K562 (cell line): ENCODE measurements around the gene SPATA21. TPM values are rescaled to one million over a fixed set of nuclear protein-coding genes. Genes with fewer than 3 reads are reported as not detected.

ENCODE experiments used
- ATAC-seq: fragments of 200-7000 bp; cut with Tn5 transposase; 3 replicates; pipeline ENCODE4 v1.9.1; 2020; ENCODE audit warnings: moderate library complexity
- BruUV-seq: library from RNA; stranded (reverse); fragments of 400-500 nt; replicated peaks from 2 replicates; lab custom pipeline; 2021; lab: Mats Ljungman, UMichigan
- CTCF ChIA-PET: fragments of 300-600 bp; formaldehyde crosslinking; extraction: SDS; loops from one replicate; lab custom pipeline; 2021; ENCODE audit warnings: low intra/inter-chr PET ratio; lab: Yijun Ruan, JAX
- POLR2A ChIA-PET: fragments of 300-600, 350-650 bp; sonication (Branson Sonifier 250); formaldehyde crosslinking; extraction: SDS; loops from one replicate; lab custom pipeline; 2021; ENCODE audit warnings: antibody characterized with exemption, inconsistent platforms; lab: Yijun Ruan, JAX
- DNase-seq, 4 experiments: peaks; one replicate each; pipeline versions ENCODE4 v3.0.0 to v3.0.0-alpha.2; 2011 to 2018; ENCODE audit warnings: low spot score in 3 of 4, mixed read lengths in 3 of 4; ENCODE audit errors: extremely low read depth in 1 of 4
- FAIRE-seq: peaks from 2 replicates; lab custom pipeline; 2011; peaks lifted over from hg19 to GRCh38; lab: Jason Lieb, UNC
- H2AFZ ChIP-seq: 2 replicates; pipeline ENCODE4 v1.6.0; 2011; ENCODE audit warnings: low read depth, low read length, control low read depth, inconsistent platforms
- H3K27ac ChIP-seq: fragments of 200-600 bp; 3 replicates; pipeline ENCODE4 v1.8.0; 2011; ENCODE audit warnings: low read depth, mild to moderate bottlenecking, control low read depth, inconsistent platforms, low read length, moderate library complexity, mixed read lengths; ENCODE audit errors: extremely low read depth
- H3K27me3 ChIP-seq, 2 experiments: fragments of 300-600 bp in 1 of 2; 2 replicates in 1 of 2; 3 replicates in 1 of 2; pipeline versions ENCODE4 v1.6.0 to v1.8.0; 2011; ENCODE audit warnings: inconsistent platforms in 2 of 2, low read length in 2 of 2, mild to moderate bottlenecking in 1 of 2, mixed read lengths in 1 of 2, moderate library complexity in 1 of 2; ENCODE audit not compliant: control insufficient read depth in 2 of 2, insufficient read depth in 2 of 2
- H3K36me3 ChIP-seq: fragments of 300-600 bp; 3 replicates; pipeline ENCODE4 v1.8.0; 2011; ENCODE audit warnings: mild to moderate bottlenecking, low read length, inconsistent platforms; ENCODE audit not compliant: control insufficient read depth, insufficient read depth
- H3K4me1 ChIP-seq, 2 experiments: fragments of 200-600 bp in 1 of 2; replicated peaks in 1 of 2; 2 replicates in 1 of 2; 3 replicates in 1 of 2; pipeline versions ENCODE4 v1.5.1 to v1.8.0; 2011; ENCODE audit warnings: inconsistent platforms in 2 of 2, low read length in 2 of 2, mild to moderate bottlenecking in 1 of 2, mixed read lengths in 1 of 2, moderate library complexity in 1 of 2; ENCODE audit not compliant: control insufficient read depth in 2 of 2, insufficient read depth in 2 of 2
- H3K4me2 ChIP-seq: 2 replicates; pipeline ENCODE4 v1.6.1; 2011; ENCODE audit warnings: low read length, control low read depth, inconsistent platforms, mixed read lengths; ENCODE audit not compliant: insufficient read depth
- H3K4me3 ChIP-seq: fragments of 200-600 bp; sonication (generic), shearing (Covaris generic); 2 replicates; pipeline ENCODE4 v1.5.1; 2016; ENCODE audit warnings: control low read depth, inconsistent platforms
- H3K79me2 ChIP-seq: fragments of 200-600 bp; 3 replicates; pipeline ENCODE4 v1.8.0; 2011; ENCODE audit warnings: low read length, inconsistent platforms; ENCODE audit not compliant: control insufficient read depth, insufficient read depth
- H3K9ac ChIP-seq, 2 experiments: 2 replicates each; pipeline versions ENCODE4 v1.6.0 to v1.6.1; 2011; ENCODE audit warnings: low read depth in 2 of 2, low read length in 2 of 2, control low read depth in 1 of 2, inconsistent platforms in 1 of 2, mild to moderate bottlenecking in 1 of 2, mixed read lengths in 1 of 2; ENCODE audit not compliant: insufficient read depth in 1 of 2
- H3K9me1 ChIP-seq: one replicate; pipeline ENCODE4 v1.6.0; 2011; ENCODE audit warnings: inconsistent platforms, mild to moderate bottlenecking, low read length, moderate library complexity; ENCODE audit not compliant: control insufficient read depth, insufficient read depth
- H3K9me3 ChIP-seq: replicated peaks from 2 replicates; pipeline ENCODE4 v1.5.1; 2011; ENCODE audit warnings: low read depth, low read length, inconsistent platforms; ENCODE audit not compliant: control insufficient read depth, insufficient read depth
- H4K20me1 ChIP-seq: replicated peaks from 2 replicates; pipeline ENCODE4 v1.6.1; 2011; ENCODE audit warnings: low read length, inconsistent platforms, mixed read lengths; ENCODE audit not compliant: control insufficient read depth, insufficient read depth
- GABPB1 ChIP-seq: sonication (generic); formaldehyde crosslinking; IDR thresholded peaks from 2 replicates; pipeline ENCODE4 v1.8.0; 2022; ENCODE audit warnings: mild to moderate bottlenecking, missing genetic modification reagents
- GTF2A2 ChIP-seq: IDR thresholded peaks from 2 replicates; pipeline ENCODE4 v1.6.1; 2016; ENCODE audit warnings: mild to moderate bottlenecking, missing genetic modification characterization, missing compliant biosample characterization
- HCFC1 ChIP-seq: IDR thresholded peaks from 2 replicates; pipeline ENCODE4 v1.6.1; 2012; ENCODE audit warnings: low read depth, low read length, improper control_type of control experiment
- JUND ChIP-seq, 2 experiments: IDR thresholded peaks; 2 replicates in 1 of 2; 3 replicates in 1 of 2; pipeline ENCODE4 v1.6.1; 2011; ENCODE audit warnings: borderline replicate concordance in 2 of 2, low read depth in 2 of 2, low read length in 2 of 2, improper control_type of control experiment in 1 of 2, missing biosample characterization in 1 of 2, missing genetic modification characterization in 1 of 2, missing genetic modification reagents in 1 of 2
- OTX1 ChIP-seq: fragments of 450-650 bp; formaldehyde crosslinking; IDR thresholded peaks from 2 replicates; pipeline ENCODE4 v1.4.0; 2022; ENCODE audit warnings: mild to moderate bottlenecking
- PURB ChIP-seq: sonication (generic); formaldehyde crosslinking; IDR thresholded peaks from 2 replicates; pipeline ENCODE4 v1.9.0; 2021; ENCODE audit warnings: low read depth, mild to moderate bottlenecking, missing genetic modification reagents
- RFX5 ChIP-seq: IDR thresholded peaks from 2 replicates; pipeline ENCODE4 v1.6.1; 2011; ENCODE audit warnings: low read depth, mild to moderate bottlenecking, improper control_type of control experiment, low read length
- SNRNP70 ChIP-seq: fragments of 200-400 bp; formaldehyde crosslinking; optimal IDR thresholded peaks from 2 replicates; pipeline ENCODE3; 2017; ENCODE audit warnings: low read depth, low read length
- TFE3 ChIP-seq: fragments of 450-650 bp; formaldehyde crosslinking; IDR thresholded peaks from 2 replicates; pipeline ENCODE4 v1.4.0; 2020; ENCODE audit warnings: mild to moderate bottlenecking, mixed read lengths
- THAP12 ChIP-seq: fragments of 250-450 bp; sonication (Bioruptor Pico); IDR thresholded peaks from 2 replicates; pipeline ENCODE4 v1.9.0; 2021; ENCODE audit warnings: mild to moderate bottlenecking, inconsistent platforms
- ZNF316 ChIP-seq: fragments of 450-650 bp; IDR thresholded peaks from 2 replicates; pipeline ENCODE4 v1.6.1; 2016
- ZNF445 ChIP-seq: fragments of 250-450 bp; sonication (Bioruptor Pico); IDR thresholded peaks from 2 replicates; pipeline ENCODE4 v1.4.0; 2020; ENCODE audit warnings: low read depth, mild to moderate bottlenecking, moderate library complexity
- WGBS: fragments of 100-300 bp; shearing (Covaris generic); methylation state at CpG from one replicate; pipeline ENCODE4 v1.1.6; 2016; ENCODE audit warnings: low coverage, mixed read lengths; ENCODE audit not compliant: insufficient coverage; ENCODE audit errors: missing lambda C conversion rate; 5-methylcytosine and 5-hydroxymethylcytosine counted together
- in situ Hi-C: fragments of 300-500 bp; cut with MboI; formaldehyde crosslinking; loops from 4 replicates; pipeline ENCODE4 v1.15.0; 2018; ENCODE audit warnings: inconsistent platforms, mixed read lengths
- intact Hi-C: fragments of 100-400 bp; cut with micrococcal nuclease; formaldehyde crosslinking; loops from 2 replicates; pipeline ENCODE4 v1.14.2; 2022
- polyA plus RNA-seq, 8 experiments: library from polyadenylated mRNA; depleted of rRNA in 4 of 8; stranded (reverse) in 5 of 8; unstranded in 3 of 8; fragments of >200 nt; fragmentation: Nextera tagmentation in 2 of 8; fragmentation: Illumina TruSeq in 1 of 8; extraction: Ambion mirVana in 2 of 8; extraction: Trizol in 1 of 8; gene quantifications; 2 replicates each; pipeline versions ENCODE4 v1.2.1 to v1.2.3, GENCODE V29; 2011 to 2014; ENCODE audit warnings: inconsistent platforms in 1 of 8, missing spikeins in 1 of 8
- total RNA-seq, 7 experiments: library from RNA; depleted of rRNA in 6 of 7; stranded (reverse); fragments of >200 nt in 6 of 7; fragmentation: Illumina TruSeq in 2 of 7; extraction: Trizol in 2 of 7; gene quantifications; 2 replicates each; pipeline versions ENCODE4 v1.2.1 to v1.2.3, GENCODE V29; 2011 to 2021; ENCODE audit warnings: low replicate concordance in 1 of 7
- TF ChIP-seq, protein P1 (sequence below): IDR thresholded peaks from 2 replicates; pipeline ENCODE4 v1.6.1; 2011; ENCODE audit warnings: borderline replicate concordance, low read depth, mild to moderate bottlenecking, moderate library complexity, low read length; ENCODE audit not compliant: insufficient read depth, poor library complexity, severe bottlenecking

SPATA21 gene
- total and polyA plus RNA-seq, 9 of the 15 experiments (the other 6 are each of a cell fraction or from before 2014, with no cell fraction given), result 0.10 to 0.36 (median 0.13) TPM; not detected in 3

GRCh38 chr1:16351994-16352841 lies 85.0 kb downstream of the SPATA21 start, which contains the start of gene FBXO42:
FBXO42 (minus strand) TSS chr1:16352480; CDS start chr1:16315418, 37,062 bp downstream.
- Histone ChIP-seq H3K4me3 (peak within 1 kb of the TSS; percentile 96), H2AFZ (peak within 1 kb of the TSS; percentile 96), H3K79me2 (peaks cover 56% of the 10 kb centered on the region), H3K27ac (peak within 1 kb of the TSS; percentile 88), H3K4me1 (peaks cover 19 to 25% of the 10 kb centered on the region in 2 experiments), H3K9me3 (no peaks in the 10 kb centered on the region), H3K4me2 (peak within 1 kb of the TSS; percentile 99), H3K36me3 (peaks cover 15% of the 10 kb centered on the region; the same call in 2 of the 3 replicates), H4K20me1 (peaks cover 4% of the 10 kb centered on the region; the same call in 1 of the 2 replicates), H3K9me1 (no peaks in the 10 kb centered on the region), H3K27me3 (no peaks in the 10 kb centered on the region), H3K9ac (peak within 1 kb of the TSS; percentile 90 to 98)
- ChIA-PET POLR2A (interaction anchor here (0.5 to 4.2 kb wide), 16 partner anchors 9 to 894 kb away, joined by 3 to 33 read pairs (median 3); partner anchors contain the start of gene SZRD1), CTCF (interaction anchor here (1.8 kb wide), 1 partner anchor 11 kb away, joined by 8 read pairs; no protein-coding TSS in a partner anchor)
- in situ Hi-C loops, result no loop called here
- ATAC-seq (peak; percentile 92), DNase-seq (peak; percentile 96 to 98 (median 96)), FAIRE-seq (no peak)
- intact Hi-C loops, result loop anchor here (5.0 kb wide), 2 partner anchors 85 to 105 kb away; no protein-coding TSS in a partner anchor
- WGBS, result 2% methylated on average over 77 of the region's 81 CpGs
- no TSS peak for BruUV-seq
- TF ChIP-seq JUND (IDR thresholded peaks at IDR 0.05; ENCODE audit: borderline replicate concordance, low read depth, low read length), result peak; percentile 74
- peak; percentile 42; the same call in 1 of the 3 replicates for TF ChIP-seq JUND (tag; IDR thresholded peaks at IDR 0.05; ENCODE audit: borderline replicate concordance, low read depth, low read length)
- no peak for TF ChIP-seq GTF2A2 (tag)
- TF ChIP-seq, protein P1, sequence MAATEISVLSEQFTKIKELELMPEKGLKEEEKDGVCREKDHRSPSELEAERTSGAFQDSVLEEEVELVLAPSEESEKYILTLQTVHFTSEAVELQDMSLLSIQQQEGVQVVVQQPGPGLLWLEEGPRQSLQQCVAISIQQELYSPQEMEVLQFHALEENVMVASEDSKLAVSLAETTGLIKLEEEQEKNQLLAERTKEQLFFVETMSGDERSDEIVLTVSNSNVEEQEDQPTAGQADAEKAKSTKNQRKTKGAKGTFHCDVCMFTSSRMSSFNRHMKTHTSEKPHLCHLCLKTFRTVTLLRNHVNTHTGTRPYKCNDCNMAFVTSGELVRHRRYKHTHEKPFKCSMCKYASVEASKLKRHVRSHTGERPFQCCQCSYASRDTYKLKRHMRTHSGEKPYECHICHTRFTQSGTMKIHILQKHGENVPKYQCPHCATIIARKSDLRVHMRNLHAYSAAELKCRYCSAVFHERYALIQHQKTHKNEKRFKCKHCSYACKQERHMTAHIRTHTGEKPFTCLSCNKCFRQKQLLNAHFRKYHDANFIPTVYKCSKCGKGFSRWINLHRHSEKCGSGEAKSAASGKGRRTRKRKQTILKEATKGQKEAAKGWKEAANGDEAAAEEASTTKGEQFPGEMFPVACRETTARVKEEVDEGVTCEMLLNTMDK, result peak; percentile 97
- TF ChIP-seq OTX1 (CRISPR knock-in tag), result 0 out of 2 replicates have a peak, but pooled peaks have one; percentile 43
- TF ChIP-seq ZNF316, result peak; percentile 2; the same call in 1 of the 2 replicates
- TF ChIP-seq HCFC1, result peak; percentile 69
- no peak for TF ChIP-seq PURB (CRISPR knock-in tag)
- TF ChIP-seq TFE3 (CRISPR knock-in tag), result no peak
- TF ChIP-seq GABPB1 (CRISPR knock-in tag), result peak; percentile 74; the same call in 1 of the 2 replicates
- TF ChIP-seq SNRNP70, result no peak
- peak; percentile 93 for TF ChIP-seq THAP12
- TF ChIP-seq ZNF445 (CRISPR knock-in tag), result no peak
- no peak for TF ChIP-seq RFX5
